Measurements from ENCODE around the gene SKI. TPM values are rescaled to one million over a fixed set of nuclear protein-coding genes. Genes with fewer than 3 reads are reported as not detected.

The SKI gene
- total and polyA plus RNA-seq, 2 of the 4 experiments (the other 2 are of a cell fraction): 2.3 to 20.1 TPM

DNA sequence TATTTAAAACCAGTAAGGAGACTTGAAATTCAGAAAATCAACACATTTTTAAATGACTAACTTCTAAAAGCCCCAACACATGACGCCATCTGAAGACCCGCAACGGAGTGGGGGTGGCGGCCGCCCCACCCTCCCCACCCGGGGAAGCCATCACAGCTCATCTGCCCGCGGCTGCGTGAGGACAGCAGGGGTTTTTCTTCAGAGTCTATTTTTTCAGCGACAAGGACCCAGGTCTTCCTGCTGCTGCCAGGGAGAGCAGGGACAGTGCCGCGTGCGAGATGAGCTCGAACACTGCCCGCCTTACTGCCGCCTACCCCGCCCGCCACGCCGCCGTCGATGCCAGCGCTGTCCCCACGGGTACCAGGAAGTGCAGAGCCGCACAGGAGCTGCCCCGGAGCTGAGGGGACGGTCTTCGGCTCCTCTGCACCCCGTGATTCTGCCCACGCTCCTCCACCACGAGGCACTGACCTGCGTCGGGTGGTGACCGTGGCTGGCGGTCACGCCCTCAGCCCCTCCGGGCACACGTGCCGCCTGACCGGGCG lies 79.0 kb downstream of the SKI start:
- H2AFZ ChIP-seq (replicated peaks; ENCODE audit: low read length, poor library complexity): no peak overlapping the region
- WGBS, 2 experiments (ENCODE audit: extremely low coverage in 2 of 2, insufficient read length in 1 of 2): 96% methylated on average over 36 of the region's 41 CpGs; no CpG with 5 or more reads in 1 of the 2 experiments
- BruUV-seq (replicated peaks): no TSS peak
- no peaks in the 10 kb centered on the region for H3K9me3 ChIP-seq (ENCODE audit: control insufficient read depth, insufficient read depth, low read length)
- H3K79me1 ChIP-seq (ENCODE audit: low read depth in 1 of 2, low read length in 2 of 2): peaks cover 0 to 58% of the 10 kb centered on the region in 2 experiments; a peak in 3 of 4 replicates
- peaks cover 10% of the 10 kb centered on the region for H3K4me1 ChIP-seq (ENCODE audit: control insufficient read depth, insufficient read depth, low read length)
- ATAC-seq (ENCODE audit: low read depth) (no peak), DNase-seq (no peak)
- peaks cover 4% of the 10 kb centered on the region; the same call in 1 of the 2 replicates for H3K9me1 ChIP-seq (ENCODE audit: insufficient read depth, low read length)
- H3K56ac ChIP-seq (ENCODE audit: extremely low read depth, insufficient read depth, low read length): no peak overlapping the region
- no peak overlapping the region for H2AK9ac ChIP-seq (replicated peaks; ENCODE audit: low read depth, low read length, poor library complexity)
- H3K14ac ChIP-seq (replicated peaks; ENCODE audit: low read depth, low read length): no peak overlapping the region
- peaks cover 64% of the 10 kb centered on the region for H3K36me3 ChIP-seq (ENCODE audit: control insufficient read depth, insufficient read depth, low read length)
- no peak overlapping the region for H3K27ac ChIP-seq (ENCODE audit: insufficient read depth, low read length)
- dilution Hi-C loops (cut with HindIII; ENCODE audit: low sequenced_read_pairs, unreplicated experiment) (no loop called here), intact Hi-C loops (cut with micrococcal nuclease) (no loop called here), in situ Hi-C loops (cut with MboI; ENCODE audit: low sequenced_read_pairs) (no loop called here)
- no peak overlapping the region for H3K4ac ChIP-seq (ENCODE audit: low read depth, low read length)
- no peak overlapping the region for H4K91ac ChIP-seq (ENCODE audit: insufficient read depth, low read depth, low read length)
- no peak overlapping the region for H3K9ac ChIP-seq (ENCODE audit: low read depth, low read length)
- no peaks in the 10 kb centered on the region for H3K27me3 ChIP-seq (ENCODE audit: control insufficient read depth, insufficient read depth, low read length)
- H3K4me2 ChIP-seq (ENCODE audit: low read depth, low read length): no peak overlapping the region
- H3K18ac ChIP-seq (ENCODE audit: low read depth, low read length): no peak overlapping the region
- peaks cover 30% of the 10 kb centered on the region for H4K20me1 ChIP-seq (ENCODE audit: insufficient read depth, low read length)
- no peak overlapping the region for H2BK120ac ChIP-seq (ENCODE audit: low read depth, low read length)
- TF ChIP-seq, protein P1, sequence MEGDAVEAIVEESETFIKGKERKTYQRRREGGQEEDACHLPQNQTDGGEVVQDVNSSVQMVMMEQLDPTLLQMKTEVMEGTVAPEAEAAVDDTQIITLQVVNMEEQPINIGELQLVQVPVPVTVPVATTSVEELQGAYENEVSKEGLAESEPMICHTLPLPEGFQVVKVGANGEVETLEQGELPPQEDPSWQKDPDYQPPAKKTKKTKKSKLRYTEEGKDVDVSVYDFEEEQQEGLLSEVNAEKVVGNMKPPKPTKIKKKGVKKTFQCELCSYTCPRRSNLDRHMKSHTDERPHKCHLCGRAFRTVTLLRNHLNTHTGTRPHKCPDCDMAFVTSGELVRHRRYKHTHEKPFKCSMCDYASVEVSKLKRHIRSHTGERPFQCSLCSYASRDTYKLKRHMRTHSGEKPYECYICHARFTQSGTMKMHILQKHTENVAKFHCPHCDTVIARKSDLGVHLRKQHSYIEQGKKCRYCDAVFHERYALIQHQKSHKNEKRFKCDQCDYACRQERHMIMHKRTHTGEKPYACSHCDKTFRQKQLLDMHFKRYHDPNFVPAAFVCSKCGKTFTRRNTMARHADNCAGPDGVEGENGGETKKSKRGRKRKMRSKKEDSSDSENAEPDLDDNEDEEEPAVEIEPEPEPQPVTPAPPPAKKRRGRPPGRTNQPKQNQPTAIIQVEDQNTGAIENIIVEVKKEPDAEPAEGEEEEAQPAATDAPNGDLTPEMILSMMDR (conservative IDR thresholded peaks at IDR 0.05; ENCODE audit: low read depth, low read length): no peak
- TF ChIP-seq ELK1 (IDR thresholded peaks at IDR 0.05; ENCODE audit: borderline replicate concordance, low read depth, low read length) (no peak), RFX5 (IDR thresholded peaks at IDR 0.05; ENCODE audit: low read depth, low read length) (no peak), RCOR1 (IDR thresholded peaks at IDR 0.05; ENCODE audit: insufficient replicate concordance, low read length) (no peak), MAFK (IDR thresholded peaks at IDR 0.05; ENCODE audit: low read depth, low read length) (no peak), MAZ (IDR thresholded peaks at IDR 0.05; ENCODE audit: borderline replicate concordance, low read depth, low read length) (no peak), MXI1 (IDR thresholded peaks at IDR 0.05; ENCODE audit: borderline replicate concordance, low read depth, low read length) (no peak), BHLHE40 (IDR thresholded peaks at IDR 0.05; ENCODE audit: low read depth, low read length) (no peak)
- POLR2A ChIA-PET (ENCODE audit: unreplicated experiment): interaction anchor here (0.6 kb wide), 1 partner anchor 115 kb away, joined by 6 read pairs; no protein-coding TSS in a partner anchor
- H2AK5ac ChIP-seq (ENCODE audit: low read depth, low read length): no peak overlapping the region
- CTCF ChIA-PET: no interaction called here
- H2BK15ac ChIP-seq (ENCODE audit: low read depth, low read length): no peak overlapping the region
- no peak overlapping the region for H4K5ac ChIP-seq (ENCODE audit: low read depth, low read length)
- H3K4me3 ChIP-seq (ENCODE audit: insufficient read depth, low read depth, low read length): no peak overlapping the region
- H4K8ac ChIP-seq (ENCODE audit: low read depth in 2 of 2, low read length in 2 of 2): no peak overlapping the region
- H2BK5ac ChIP-seq (ENCODE audit: low read depth, low read length, poor library complexity, severe bottlenecking): no peak overlapping the region
- no peak overlapping the region for H3K23ac ChIP-seq (ENCODE audit: low read depth, low read length)
- no peak overlapping the region for H2BK20ac ChIP-seq (ENCODE audit: low read depth, low read length)
